Large intestine (tissue), 12 donors: Measurements from ENCODE around the gene WBP2. TPM values are rescaled to one million over a fixed set of nuclear protein-coding genes. Genes with fewer than 3 reads are reported as not detected.

ENCODE experiments used
- DNase-seq, 2 donors: peaks; one replicate each; pipeline versions ENCODE4 v3.0.0 to v3.0.0-alpha.2; 2013
- H3K27ac ChIP-seq: one replicate; pipeline ENCODE4 v1.5.1; 2013; ENCODE audit warnings: low read length
- H3K27me3 ChIP-seq: 2 replicates; pipeline ENCODE4 v1.6.1; 2013; ENCODE audit warnings: low read length; ENCODE audit not compliant: control insufficient read depth, insufficient read depth
- H3K36me3 ChIP-seq: 2 replicates; pipeline ENCODE4 v1.6.1; 2013; ENCODE audit warnings: low read length; ENCODE audit not compliant: control insufficient read depth, insufficient read depth
- H3K4me1 ChIP-seq: one replicate; pipeline ENCODE4 v1.6.1; 2013; ENCODE audit warnings: low read length; ENCODE audit not compliant: control insufficient read depth, insufficient read depth
- H3K4me3 ChIP-seq: one replicate; pipeline ENCODE4 v1.5.1; 2013; ENCODE audit warnings: low read length
- H3K9me3 ChIP-seq: one replicate; pipeline ENCODE4 v1.6.1; 2013; ENCODE audit warnings: mild to moderate bottlenecking, low read depth, low read length, moderate library complexity; ENCODE audit not compliant: control insufficient read depth
- WGBS: methylation state at CpG from one replicate; pipeline ENCODE4 v1.1.5; 2013; ENCODE audit warnings: low lambda C conversion rate; ENCODE audit not compliant: insufficient coverage; 5-methylcytosine and 5-hydroxymethylcytosine counted together
- long read RNA-seq, 11 donors: transcript quantifications; one replicate each; lab custom pipeline, GENCODE V29; 2026
- polyA plus RNA-seq: library from polyadenylated mRNA; unstranded; fragments of 120-200 nt; gene quantifications from one replicate; pipeline ENCODE4 v1.2.1, GENCODE V29; 2013

Gene WBP2
- 107 TPM for polyA plus RNA-seq
- long read RNA-seq, donor 1, transcript WBP2-201 (8 exons, 1,944 nt): major isoform, 24 of 24 reads
- long read RNA-seq, donor 1, partial matches to known transcripts: 0 of 24 reads
- long read RNA-seq, donor 1, other reads (novel, unspliced or antisense): 0 of 24 reads
- long read RNA-seq, donor 2, transcript WBP2-201 (8 exons, 1,944 nt): major isoform, 30 of 55 reads
- long read RNA-seq, donor 2, partial matches to known transcripts: 22 of 55 reads
- long read RNA-seq, donor 2, other reads (novel, unspliced or antisense): 0 of 55 reads
- long read RNA-seq, donor 3: 0 reads
- long read RNA-seq, donor 4, partial matches to known transcripts: 0 of 5 reads
- long read RNA-seq, donor 4, other reads (novel, unspliced or antisense): 0 of 5 reads
- long read RNA-seq, donor 5, transcript WBP2-201 (8 exons, 1,944 nt): major isoform, 19 of 26 reads
- long read RNA-seq, donor 5, partial matches to known transcripts: 5 of 26 reads
- long read RNA-seq, donor 5, other reads (novel, unspliced or antisense): 0 of 26 reads
- long read RNA-seq, donor 6, transcript WBP2-201 (8 exons, 1,944 nt): major isoform, 28 of 70 reads
- long read RNA-seq, donor 6, transcript WBP2-209 (4 exons, 747 nt): minor isoform, 8 of 70 reads
- long read RNA-seq, donor 6, partial matches to known transcripts: 31 of 70 reads
- long read RNA-seq, donor 6, other reads (novel, unspliced or antisense): 0 of 70 reads
- long read RNA-seq, donor 7, transcript WBP2-201 (8 exons, 1,944 nt): major isoform, 7 of 40 reads
- long read RNA-seq, donor 7, partial matches to known transcripts: 32 of 40 reads
- long read RNA-seq, donor 7, other reads (novel, unspliced or antisense): 0 of 40 reads
- long read RNA-seq, donor 8, transcript WBP2-201 (8 exons, 1,944 nt): major isoform, 19 of 79 reads
- long read RNA-seq, donor 8, partial matches to known transcripts: 55 of 79 reads
- long read RNA-seq, donor 8, other reads (novel, unspliced or antisense): 0 of 79 reads
- long read RNA-seq, donor 9, transcript WBP2-201 (8 exons, 1,944 nt): major isoform, 12 of 31 reads
- long read RNA-seq, donor 9, partial matches to known transcripts: 19 of 31 reads
- long read RNA-seq, donor 9, other reads (novel, unspliced or antisense): 0 of 31 reads
- long read RNA-seq, donor 10, transcript WBP2-201 (8 exons, 1,944 nt): major isoform, 36 of 55 reads
- long read RNA-seq, donor 10, partial matches to known transcripts: 17 of 55 reads
- long read RNA-seq, donor 10, other reads (novel, unspliced or antisense): 0 of 55 reads
- long read RNA-seq, donor 11, transcript WBP2-201 (8 exons, 1,944 nt): major isoform, 22 of 37 reads
- long read RNA-seq, donor 11, partial matches to known transcripts: 12 of 37 reads
- long read RNA-seq, donor 11, other reads (novel, unspliced or antisense): 0 of 37 reads

GRCh38 chr17:75855310-75856061 lies at the start of gene WBP2:
WBP2 (minus strand) TSS chr17:75855335; CDS start chr17:75855297, 38 bp downstream.
- H3K27ac ChIP-seq: peak within 1 kb of the TSS; percentile 90
- no peaks in the 10 kb centered on the region for H3K27me3 ChIP-seq
- WGBS: no CpG with 5 or more reads among the region's 58 CpGs
- H3K9me3 ChIP-seq: no peaks in the 10 kb centered on the region
- H3K4me3 ChIP-seq: peak within 1 kb of the TSS; percentile 75
- DNase-seq: peak; percentile 100
- H3K4me1 ChIP-seq: peaks cover 14% of the 10 kb centered on the region
- peaks cover 15% of the 10 kb centered on the region for H3K36me3 ChIP-seq

GRCh38 chr17:75902406-75902805 lies 47.3 kb upstream of the WBP2 start:
- peaks cover 46% of the 10 kb centered on the region for H3K36me3 ChIP-seq
- no CpG with 5 or more reads among the region's 6 CpGs for WGBS
- no peak overlapping the region for H3K27ac ChIP-seq

GRCh38 chr17:75901727-75902126 lies 46.6 kb upstream of the WBP2 start:
- no CpG with 5 or more reads among the region's 18 CpGs for WGBS
- Histone ChIP-seq H3K27ac (no peak overlapping the region), H3K36me3 (peaks cover 46% of the 10 kb centered on the region), H3K4me1 (peaks cover 5% of the 10 kb centered on the region), H3K4me3 (no peak overlapping the region), H3K27me3 (no peaks in the 10 kb centered on the region), H3K9me3 (no peaks in the 10 kb centered on the region)
- DNase-seq: no peak

More at GRCh38 chr17:75902406-75902805, 47.3 kb upstream of the WBP2 start:
- no peaks in the 10 kb centered on the region for H3K4me1 ChIP-seq
- no peaks in the 10 kb centered on the region for H3K27me3 ChIP-seq
- H3K4me3 ChIP-seq: no peak overlapping the region
- H3K9me3 ChIP-seq: no peaks in the 10 kb centered on the region
- no peak for DNase-seq

- Histone ChIP-seq H3K27me3 (no peaks in the 10 kb centered on the region), H3K9me3 (no peaks in the 10 kb centered on the region), H3K4me3 (no peak overlapping the region), H3K36me3 (peaks cover 46% of the 10 kb centered on the region), H3K27ac (no peak overlapping the region), H3K4me1 (peaks cover 5% of the 10 kb centered on the region)
- DNase-seq: no peak
- WGBS: no CpG with 5 or more reads among the region's 13 CpGs
Observed at GRCh38 chr17:75900691-75901533, 45.8 kb upstream of the WBP2 start.

GRCh38 chr17:75899767-75900468 lies 44.8 kb upstream of the WBP2 start:
- no peaks in the 10 kb centered on the region for H3K9me3 ChIP-seq
- no peak overlapping the region for H3K4me3 ChIP-seq
- H3K27me3 ChIP-seq: no peaks in the 10 kb centered on the region
- H3K36me3 ChIP-seq: peaks cover 46% of the 10 kb centered on the region
- no CpG with 5 or more reads among the region's 23 CpGs for WGBS
- no peak for DNase-seq
- no peak overlapping the region for H3K27ac ChIP-seq
- H3K4me1 ChIP-seq: peaks cover 14% of the 10 kb centered on the region

- no peak for DNase-seq
Observed at GRCh38 chr17:75899353-75899752, 44.2 kb upstream of the WBP2 start.

GRCh38 chr17:75898791-75899190 lies 43.7 kb upstream of the WBP2 start:
- no peaks in the 10 kb centered on the region for H3K27me3 ChIP-seq
- H3K9me3 ChIP-seq: no peaks in the 10 kb centered on the region
- no peak overlapping the region for H3K27ac ChIP-seq
- H3K4me3 ChIP-seq: no peak overlapping the region
- H3K4me1 ChIP-seq: peaks cover 16% of the 10 kb centered on the region
- no peak for DNase-seq
- no CpG with 5 or more reads among the region's 16 CpGs for WGBS
- H3K36me3 ChIP-seq: peaks cover 46% of the 10 kb centered on the region

More at GRCh38 chr17:75899353-75899752, 44.2 kb upstream of the WBP2 start:
- H3K4me1 ChIP-seq: peaks cover 16% of the 10 kb centered on the region
- no peaks in the 10 kb centered on the region for H3K27me3 ChIP-seq
- no peak overlapping the region for H3K4me3 ChIP-seq
- H3K36me3 ChIP-seq: peaks cover 46% of the 10 kb centered on the region
- no peak overlapping the region for H3K27ac ChIP-seq
- no CpG with 5 or more reads among the region's 13 CpGs for WGBS
- H3K9me3 ChIP-seq: no peaks in the 10 kb centered on the region

- peak in 1 of 2 donors; percentile 23 for DNase-seq
- H3K27me3 ChIP-seq: no peaks in the 10 kb centered on the region
- no peaks in the 10 kb centered on the region for H3K9me3 ChIP-seq
- H3K27ac ChIP-seq: no peak overlapping the region
- WGBS: no CpG with 5 or more reads among the region's 8 CpGs
- H3K4me3 ChIP-seq: no peak overlapping the region
- peaks cover 16% of the 10 kb centered on the region for H3K4me1 ChIP-seq
- H3K36me3 ChIP-seq: peaks cover 46% of the 10 kb centered on the region
Observed at GRCh38 chr17:75898065-75898464, 42.9 kb upstream of the WBP2 start.
